GM21576 (cell line): Measurements from ENCODE around the gene TMEM191C.
"Not testable (repeated sequence)": the region's sequence is repeated elsewhere in the genome, so short reads cannot be mapped to it uniquely, and the experiment has no call there.

Source experiments
- ATAC-seq: cut with Tn5 transposase; IDR thresholded peaks from one replicate; pipeline ENCODE4 v1.9.1; 2021; ENCODE audit warnings: mild to moderate bottlenecking, moderate library complexity; ENCODE audit not compliant: unreplicated experiment

The TMEM191C gene

DNA sequence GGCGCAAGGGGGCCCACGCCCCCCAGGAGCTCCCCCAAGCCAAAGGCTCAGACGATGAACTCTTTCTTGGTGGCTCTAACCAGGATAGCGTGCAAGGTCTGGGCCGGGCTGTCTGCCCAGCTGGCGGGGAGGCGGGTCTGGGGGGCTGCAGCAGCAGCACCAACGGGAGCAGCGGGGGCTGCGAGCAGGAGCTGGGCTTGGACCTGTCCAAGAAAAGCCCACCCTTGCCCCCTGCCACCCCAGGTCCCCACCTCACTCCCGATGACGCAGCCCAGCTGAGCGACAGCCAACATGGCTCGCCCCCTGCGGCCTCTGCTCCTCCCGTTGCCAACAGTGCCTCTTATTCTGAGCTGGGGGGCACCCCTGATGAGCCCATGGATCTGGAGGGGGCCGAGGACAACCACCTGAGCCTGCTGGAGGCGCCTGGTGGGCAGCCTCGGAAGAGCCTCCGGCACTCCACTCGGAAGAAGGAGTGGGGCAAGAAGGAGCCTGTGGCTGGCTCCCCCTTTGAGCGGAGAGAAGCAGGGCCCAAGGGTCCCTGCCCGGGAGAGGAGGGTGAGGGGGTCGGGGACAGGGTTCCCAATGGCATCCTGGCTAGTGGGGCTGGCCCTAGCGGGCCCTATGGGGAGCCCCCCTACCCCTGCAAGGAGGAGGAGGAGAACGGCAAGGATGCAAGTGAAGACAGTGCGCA, 21.6 kb upstream of the TMEM191C start:
- no peak for ATAC-seq

DNA sequence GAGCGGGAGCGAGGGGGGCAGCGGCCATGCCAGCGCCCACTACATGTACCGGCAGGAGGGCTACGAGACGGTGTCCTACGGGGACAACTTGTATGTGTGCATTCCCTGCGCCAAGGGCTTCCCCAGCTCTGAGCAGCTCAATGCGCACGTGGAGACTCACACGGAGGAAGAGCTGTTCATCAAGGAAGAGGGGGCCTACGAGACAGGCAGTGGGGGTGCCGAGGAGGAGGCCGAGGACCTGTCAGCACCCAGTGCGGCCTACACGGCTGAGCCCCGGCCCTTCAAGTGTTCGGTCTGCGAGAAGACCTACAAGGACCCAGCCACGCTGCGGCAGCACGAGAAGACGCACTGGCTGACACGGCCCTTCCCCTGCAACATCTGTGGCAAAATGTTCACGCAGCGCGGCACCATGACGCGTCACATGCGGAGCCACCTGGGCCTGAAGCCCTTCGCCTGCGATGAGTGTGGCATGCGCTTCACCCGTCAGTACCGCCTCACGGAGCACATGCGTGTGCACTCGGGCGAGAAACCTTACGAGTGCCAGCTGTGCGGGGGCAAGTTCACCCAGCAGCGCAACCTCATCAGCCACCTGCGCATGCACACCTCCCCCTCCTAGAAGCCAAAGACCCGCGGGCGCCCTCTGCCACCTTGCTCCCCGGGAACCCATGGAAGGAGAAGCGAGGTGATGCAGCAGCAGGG, 20.9 kb upstream of the TMEM191C start:
- ATAC-seq = no peak

DNA sequence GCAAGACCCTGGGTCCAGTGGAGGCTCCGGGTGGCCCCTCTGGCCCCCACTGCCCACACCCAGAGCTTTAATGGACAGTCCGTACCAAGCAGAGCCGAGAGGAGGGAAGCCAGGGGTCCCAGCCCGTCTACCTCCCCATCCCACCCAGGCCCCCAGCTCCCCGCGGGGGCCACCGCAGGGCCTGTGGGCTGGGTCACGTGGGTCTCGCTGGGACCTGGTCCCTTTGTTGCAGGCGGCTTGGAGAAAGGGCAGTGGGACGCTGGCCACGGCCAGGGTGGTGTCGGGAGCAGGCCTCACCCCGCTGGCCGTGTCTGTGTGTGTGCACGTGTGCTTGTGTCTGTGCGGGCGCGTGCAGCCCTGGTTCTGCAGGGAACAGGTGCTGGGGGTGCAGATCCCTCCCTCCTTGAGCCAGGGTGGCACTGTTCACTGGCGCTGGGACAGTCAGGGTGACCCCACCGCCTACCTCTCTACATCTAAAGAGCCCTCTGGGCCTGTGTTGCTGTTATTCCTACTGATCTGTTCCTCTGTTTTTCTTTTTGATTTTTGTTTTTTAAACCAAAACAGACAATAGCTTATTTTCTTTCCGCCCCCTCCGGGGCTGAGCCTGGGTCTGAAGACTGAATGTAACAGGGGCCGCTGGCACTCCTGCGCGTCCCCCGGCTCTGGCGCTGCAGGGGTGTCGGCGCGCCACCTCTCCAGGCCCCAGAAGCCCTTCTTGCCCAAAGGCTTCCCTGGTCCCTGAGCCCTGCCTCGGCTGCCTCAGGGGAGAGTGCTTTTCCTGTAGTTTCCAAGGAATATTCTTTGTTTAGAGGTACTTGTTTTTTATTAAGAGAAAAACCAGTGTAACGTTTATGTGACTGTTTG, 20.1 kb upstream of the TMEM191C start:
- ATAC-seq = no peak

DNA sequence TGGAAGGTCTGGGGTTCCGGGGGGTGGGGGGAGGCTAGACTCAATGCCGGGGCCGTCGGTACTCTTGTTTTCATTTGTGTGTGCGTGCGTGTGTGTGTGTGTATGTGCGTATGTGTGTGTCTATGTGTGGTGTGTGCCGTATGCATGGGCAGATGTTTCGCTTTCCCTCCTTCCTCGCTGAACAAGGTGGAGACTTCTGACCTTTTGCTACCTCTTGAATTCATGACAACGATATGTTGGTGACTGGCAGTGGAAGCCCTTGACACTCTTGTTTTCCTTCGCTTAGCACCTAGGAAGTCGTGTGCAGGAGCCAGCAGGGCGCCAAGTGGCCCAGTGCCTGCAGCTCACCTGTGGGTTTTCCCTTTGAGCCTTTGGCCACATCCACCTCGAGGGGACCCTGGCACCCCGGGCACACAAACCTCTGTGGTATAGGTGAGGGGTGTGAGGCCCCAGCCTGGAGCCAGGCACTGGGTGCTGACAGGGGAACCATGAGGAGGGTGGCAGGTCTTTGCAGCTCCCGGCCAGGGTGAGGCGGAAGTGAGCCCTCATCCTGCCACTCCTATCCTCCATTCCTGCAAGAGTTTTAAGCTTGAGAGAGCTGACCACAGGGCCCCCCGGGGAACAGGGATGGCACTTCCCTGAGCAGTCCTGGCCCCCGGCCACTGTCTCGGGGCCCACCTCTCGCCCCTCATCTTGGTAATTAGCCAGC, 19.3 kb upstream of the TMEM191C start:
- no peak for ATAC-seq

DNA sequence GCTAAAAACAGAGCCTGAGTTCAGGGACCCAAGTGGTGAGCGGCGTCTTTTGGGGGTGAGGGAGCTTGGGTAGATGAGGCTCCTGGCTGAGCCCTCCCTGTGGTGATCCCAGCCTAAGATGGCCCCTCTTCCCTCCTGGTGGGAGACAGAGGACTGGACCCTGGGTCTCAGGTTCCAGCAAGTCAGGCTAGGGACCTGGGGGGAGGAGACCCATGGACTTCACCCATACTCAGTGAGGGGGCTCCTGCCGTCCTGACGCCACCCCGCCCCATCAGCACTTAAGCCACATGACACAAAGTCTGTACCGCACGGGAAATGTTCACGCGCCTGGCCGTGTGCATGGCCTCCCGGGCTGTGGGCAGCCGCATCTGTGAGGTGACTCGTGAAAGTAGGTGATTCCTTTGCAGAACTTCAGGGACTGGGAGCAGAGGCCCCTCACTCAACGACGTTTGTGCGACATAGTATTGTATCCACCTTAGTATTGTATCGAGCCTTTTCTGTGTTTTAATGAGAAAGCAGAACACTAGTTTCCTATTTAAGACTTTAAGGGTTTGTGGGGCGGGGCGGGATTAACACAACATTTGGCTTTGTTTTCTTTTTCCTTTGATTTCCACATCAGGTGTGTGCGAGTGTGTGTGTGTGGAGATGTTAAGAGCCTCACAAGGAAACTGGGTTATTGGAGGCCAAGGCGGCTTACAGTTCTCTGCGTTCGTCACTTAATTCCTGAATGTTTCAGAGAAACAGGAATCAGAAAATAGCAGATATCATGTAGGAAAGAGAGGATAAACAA, 18.4 kb upstream of the TMEM191C start:
- ATAC-seq = no peak

DNA sequence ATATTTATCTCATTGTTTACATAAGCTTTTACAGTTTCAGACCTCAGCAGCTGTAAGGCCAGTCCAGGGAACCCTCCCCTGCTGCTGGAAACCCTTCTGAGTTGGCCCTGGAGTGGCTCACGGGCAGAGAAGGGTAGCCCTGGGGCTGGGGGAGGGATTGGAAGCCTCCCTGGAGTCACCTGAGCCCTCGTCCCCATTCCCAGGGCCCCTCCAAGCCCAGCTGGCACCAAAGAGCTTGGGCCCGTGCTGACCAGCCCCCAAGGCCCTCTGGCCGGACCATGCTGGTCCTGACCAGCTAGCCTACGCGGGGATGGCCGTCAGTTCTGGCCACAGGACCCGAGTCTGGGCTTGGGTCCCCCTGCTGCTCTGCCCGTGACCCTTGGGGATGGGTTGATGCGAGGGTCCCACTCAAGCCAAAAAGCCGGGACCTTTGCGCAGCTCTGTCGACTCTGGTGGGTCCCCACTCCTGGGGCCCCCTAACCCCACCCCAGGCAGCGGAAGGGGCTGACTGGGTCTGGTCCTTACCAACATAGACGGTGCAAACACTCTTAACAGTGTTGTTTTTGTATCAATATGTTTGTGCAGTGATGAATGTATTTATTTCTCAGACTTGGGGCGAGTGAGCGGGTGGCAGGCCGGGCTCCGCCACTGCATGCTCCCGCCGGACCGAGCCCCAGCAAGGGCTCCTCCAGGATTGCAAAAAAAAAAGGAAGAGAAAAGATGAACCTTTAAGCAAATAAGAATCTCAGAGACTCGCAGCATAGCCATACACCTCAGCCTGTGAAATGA, 17.5 kb upstream of the TMEM191C start:
- ATAC-seq = no peak

DNA sequence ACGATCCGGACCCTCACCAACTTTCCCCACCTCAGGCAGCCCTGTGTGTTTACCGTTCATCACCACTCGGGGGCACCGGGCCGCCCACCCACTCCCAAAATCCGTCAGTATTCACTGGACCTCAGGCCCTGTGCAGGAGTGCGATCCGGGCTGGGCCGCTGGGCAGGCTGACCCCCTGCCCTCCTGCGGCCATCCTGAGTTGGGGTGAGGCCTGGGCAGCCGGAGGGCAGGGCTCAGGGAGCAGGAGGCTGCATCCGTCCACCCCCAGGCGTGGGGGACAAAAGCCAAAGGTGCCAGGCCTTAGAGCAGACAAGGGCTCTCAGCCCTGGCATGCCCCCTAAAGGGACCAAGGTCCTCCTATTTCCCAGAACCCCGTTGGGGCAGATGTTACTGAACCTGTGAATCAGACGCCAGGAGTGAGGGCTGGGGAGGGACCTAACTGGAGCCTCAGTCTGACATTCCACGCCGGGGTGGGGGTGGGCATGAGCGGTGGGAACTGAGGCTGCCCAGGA, 16.8 kb upstream of the TMEM191C start:
- no peak for ATAC-seq

DNA sequence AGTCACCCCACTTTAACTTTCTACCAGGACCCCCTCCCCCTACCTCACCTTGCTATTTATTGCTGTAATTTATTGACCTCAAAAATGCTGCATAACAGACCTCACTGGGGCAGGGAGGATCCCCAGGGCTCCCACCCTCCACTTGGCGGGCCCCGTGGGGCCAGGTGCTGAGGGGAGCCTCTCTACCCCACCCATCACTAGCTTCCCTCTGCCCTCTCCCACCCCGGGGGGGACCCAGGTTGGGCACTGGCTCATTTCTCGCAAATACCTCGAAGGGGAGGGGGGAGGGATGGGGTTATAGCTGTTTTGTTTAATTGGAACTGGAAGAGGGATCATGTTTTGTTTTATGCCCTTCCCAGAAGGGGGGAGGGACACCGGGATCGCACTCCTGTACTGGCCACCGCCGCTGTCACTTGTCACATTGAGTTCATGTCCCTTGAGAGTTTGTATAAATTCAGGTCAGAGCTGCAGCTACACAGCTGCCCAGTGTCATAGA, 16.3 kb upstream of the TMEM191C start:
- ATAC-seq = no peak

DNA sequence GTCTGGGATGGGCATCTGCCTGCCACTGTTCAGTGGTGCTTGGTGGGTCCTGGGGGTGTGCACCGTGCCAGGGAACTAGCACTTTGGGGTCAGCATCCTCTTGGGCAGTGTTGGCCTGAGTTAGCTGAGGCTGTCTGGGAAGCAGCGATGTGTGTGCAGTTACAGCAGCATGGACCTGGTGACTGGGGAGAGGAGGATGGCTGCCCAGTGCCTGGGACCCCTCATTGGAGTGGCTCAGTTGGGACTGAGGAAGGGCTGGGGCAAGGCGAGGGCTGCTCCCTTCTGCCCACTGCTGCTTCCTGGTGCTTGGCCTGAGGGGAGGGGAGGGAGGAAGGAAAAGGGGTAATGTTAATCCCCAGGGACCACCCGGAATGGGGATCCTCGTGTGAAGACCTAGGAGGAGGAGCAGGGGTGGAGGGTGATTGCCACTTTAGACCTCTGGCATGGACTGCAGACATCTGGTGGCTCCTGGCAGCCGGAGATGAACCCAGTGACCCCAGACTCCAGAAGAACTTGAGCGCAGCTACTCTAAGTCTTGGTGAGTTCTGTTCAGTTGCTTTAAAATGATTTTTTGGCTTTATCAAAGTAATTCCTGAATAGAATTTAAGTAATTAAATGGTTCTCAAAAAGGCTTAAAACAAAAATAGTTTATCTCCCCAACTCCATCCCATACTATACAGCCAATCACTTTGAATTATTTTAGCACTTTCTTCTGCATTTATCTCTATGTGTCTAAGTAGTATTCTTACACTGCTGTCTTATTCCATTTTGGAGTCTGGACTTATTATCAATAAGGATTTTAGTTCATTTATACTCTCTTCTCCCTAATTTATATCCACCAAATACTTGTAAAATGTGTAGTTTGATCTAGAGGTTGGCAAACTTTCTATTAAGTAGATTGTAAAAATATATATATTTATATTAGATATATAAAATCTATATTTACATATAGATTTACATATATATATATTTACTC, 15.4 kb upstream of the TMEM191C start:
- ATAC-seq = no peak

DNA sequence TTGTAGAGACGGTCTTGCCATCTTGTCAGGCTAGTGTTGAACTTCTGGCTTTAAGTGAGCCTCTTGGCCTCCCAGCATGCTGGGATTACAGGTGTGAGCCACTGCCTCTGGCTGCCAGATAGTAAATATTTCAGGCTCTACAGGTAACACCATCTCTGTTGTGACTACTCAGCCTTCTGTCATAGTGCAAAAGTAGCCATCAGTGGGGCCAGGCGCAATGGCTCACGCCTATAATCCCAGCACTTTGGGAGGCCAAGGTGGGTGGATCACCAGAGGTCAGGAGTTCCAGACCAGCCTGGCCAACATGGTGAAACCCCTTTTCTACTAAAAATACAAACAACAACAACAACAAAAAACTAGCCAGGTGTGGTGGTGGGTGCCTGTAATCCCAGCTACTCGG, 14.5 kb upstream of the TMEM191C start:
- not testable (repeated sequence) for ATAC-seq

DNA sequence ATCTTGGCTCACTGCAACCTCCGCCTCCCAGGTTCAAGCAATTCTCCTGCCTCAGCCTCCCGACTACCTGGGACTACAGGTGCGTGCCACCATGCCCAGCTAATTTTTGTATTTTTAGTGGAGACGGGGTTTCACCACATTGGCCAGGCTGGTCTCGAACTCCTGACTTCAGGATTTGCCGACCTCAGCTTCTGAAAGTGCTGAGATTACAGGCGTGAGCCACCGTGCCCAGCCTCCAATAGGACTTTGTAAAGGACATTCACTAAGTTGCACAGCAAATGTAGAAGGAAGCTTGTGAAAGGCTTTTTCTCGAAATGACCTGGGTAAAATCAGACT, 12.2 kb upstream of the TMEM191C start:
- ATAC-seq = not testable (repeated sequence)

DNA sequence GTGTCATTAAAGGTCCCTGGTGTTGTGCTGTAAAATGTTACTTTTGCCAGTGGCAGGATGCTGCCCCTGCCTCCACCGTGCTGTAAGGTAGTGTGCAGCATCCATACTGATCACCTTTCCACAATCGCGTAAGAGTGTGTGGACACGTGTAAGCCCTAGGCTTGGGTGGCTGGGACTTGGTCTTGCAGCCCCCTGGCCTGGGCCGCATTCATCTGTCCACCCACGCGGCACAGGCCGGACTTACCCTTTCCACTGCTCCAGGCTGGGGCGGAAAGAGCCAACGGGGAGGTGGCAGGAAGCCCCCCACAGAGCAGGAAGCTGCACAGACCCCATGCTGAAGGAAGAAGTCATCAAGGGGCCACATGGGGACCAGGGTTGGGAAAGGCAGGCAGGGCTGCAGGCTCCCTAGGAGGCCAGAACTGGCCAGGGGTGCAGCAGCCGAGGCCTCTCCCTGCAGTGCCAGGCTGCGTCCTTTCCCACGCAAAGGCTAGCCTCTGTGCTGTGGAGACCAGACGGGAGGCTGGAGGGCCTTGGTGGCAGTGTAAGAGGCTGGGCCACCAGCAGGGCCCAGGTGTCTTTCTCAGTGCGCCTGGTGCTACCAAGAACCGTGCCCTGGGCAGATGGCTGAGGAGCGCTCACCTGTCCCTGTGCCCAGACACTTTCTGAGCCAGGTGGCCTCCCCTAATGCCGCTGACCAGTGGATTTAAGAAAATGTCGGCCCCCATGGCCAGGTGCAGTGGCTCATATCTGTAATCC, 11.7 kb upstream of the TMEM191C start:
- ATAC-seq = no peak

DNA sequence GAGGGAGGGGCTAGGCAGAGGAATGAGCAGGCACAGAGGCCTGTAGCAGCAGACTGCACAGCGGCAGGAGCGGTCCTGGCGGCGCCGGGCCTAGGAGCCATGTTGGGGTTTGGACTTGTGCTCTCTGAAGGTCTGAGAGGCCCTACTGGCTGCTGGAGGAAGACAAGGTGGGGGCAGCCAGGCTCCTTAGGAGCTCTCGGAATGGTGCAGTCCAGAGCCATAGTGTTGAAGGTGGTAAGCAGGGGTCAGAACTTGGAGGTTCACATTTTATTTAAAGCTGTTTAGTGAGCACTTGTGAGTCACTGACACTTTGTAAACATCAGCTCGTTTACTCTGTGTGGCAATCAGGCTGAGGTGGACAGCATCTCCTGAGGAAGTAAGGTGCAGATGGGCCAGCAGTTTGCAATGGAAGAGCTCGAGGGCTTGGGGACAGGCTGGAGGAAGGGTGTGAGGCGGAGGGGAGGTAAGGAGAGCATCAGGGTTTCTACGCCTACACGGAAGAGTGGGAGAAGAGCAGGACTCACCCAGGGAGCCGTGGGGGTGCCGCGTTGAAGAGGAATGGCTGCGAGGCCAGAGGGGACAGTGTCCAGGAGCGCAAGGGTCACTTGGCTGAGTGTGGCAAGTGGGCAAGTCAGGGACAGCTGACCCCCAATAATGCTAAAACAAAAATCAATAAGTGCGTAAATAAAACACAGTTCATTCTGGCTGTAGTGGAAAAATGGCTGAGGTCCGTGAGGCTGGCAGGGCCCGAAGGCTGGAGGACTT, 10.0 kb upstream of the TMEM191C start:
- ATAC-seq = no peak

DNA sequence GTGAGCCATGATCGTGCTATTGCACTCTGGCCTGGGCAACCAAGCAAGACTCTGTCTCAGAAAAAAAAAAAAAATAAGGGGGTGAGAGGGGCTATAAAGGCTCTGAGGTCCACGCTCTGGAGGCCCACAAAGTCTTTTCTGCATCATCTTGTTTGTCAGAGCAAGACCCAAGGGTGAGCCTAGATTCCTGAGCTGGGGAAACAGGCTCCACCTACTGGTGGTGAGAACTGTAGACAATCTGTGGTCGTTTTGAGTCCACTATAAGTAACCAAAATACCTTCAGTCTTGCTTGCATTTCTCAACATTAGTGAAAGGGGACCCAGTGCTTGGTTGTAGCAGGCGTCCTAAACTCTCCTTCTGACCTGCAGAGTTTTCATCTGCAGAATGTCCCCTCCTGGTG, 4.5 kb upstream of the TMEM191C start:
- not testable (repeated sequence) for ATAC-seq

DNA sequence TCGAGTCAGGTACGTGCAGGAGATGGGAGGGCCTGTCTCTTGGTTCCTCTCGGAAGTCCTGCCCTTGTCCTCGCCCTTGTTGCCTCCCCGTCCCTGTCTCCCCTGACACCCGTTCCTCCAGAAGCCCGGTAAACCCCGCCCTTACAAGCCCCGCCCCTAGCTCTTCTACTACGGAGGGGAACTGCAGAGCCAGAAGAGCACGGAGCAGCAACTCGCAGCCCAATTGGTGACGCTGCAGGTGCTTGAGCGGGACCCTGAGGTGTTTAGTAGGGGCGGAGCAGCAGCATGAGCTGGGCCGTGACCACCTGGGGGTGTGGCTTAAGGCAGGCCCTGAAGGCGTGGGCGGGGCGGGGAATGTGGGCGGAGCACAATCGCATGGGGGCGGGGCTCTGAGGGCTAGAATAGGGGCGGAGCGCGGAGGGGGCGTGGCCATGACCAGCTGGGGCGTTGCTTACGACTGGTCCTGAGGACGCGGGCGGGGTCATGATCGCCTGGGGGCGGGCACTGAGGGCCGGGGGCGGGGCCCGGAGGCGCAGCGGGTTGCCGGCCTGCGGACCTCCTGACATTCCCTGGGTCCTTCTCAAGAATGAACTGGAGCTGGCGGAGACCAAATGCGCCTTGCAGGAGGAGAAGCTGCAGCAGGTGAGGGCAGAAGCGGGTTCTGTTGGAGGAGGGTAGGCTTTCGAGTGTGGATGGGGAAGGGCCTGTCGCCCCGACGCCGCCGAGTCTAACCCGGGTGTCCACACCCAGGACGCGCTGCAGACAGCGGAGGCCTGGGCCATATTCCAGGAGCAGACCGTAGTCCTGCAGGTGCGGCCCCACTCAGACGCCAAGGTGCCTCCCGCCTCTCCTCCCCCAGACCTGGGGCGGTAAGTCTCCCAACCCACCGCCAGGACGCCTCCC, 1.3 kb downstream of the TMEM191C start:
- ATAC-seq = peak; percentile 86
